CD14-positive monocyte (primary cell): Measurements from ENCODE around the gene UBA1. TPM values are rescaled to one million over a fixed set of nuclear protein-coding genes. Genes with fewer than 3 reads are reported as not detected.
A peak's percentile ranks its signal among the peaks of the same experiment; 100 is the strongest.

Source experiments
- DNase-seq, 3 donors: peaks; one replicate each; pipeline ENCODE4 v3.0.0-alpha.2; 2011 to 2022
- H2AFZ ChIP-seq: 2 replicates; pipeline ENCODE4 v1.6.0; 2012; ENCODE audit warnings: mild to moderate bottlenecking, low read depth, low read length, inconsistent platforms; ENCODE audit not compliant: insufficient read depth, poor library complexity, severe bottlenecking
- H3K27ac ChIP-seq, 2 donors: 1 replicate in 1 of 2; 2 replicates in 1 of 2; pipeline ENCODE4 v1.5.1; 2012 to 2013; ENCODE audit warnings: low read length in 2 of 2, control low read depth in 1 of 2, inconsistent platforms in 1 of 2, low read depth in 1 of 2, mild to moderate bottlenecking in 1 of 2
- H3K27me3 ChIP-seq, 2 donors: one replicate each; pipeline versions ENCODE4 v1.6.0 to v1.6.1; 2011 to 2013; ENCODE audit warnings: low read length in 2 of 2; ENCODE audit not compliant: control insufficient read depth in 2 of 2, insufficient read depth in 2 of 2
- H3K36me3 ChIP-seq, 2 donors: replicated peaks in 1 of 2; 1 replicate in 1 of 2; 2 replicates in 1 of 2; pipeline versions ENCODE4 v1.5.1 to v1.6.1; 2012 to 2013; ENCODE audit warnings: low read length in 2 of 2, control low read depth in 1 of 2, inconsistent platforms in 1 of 2, mild to moderate bottlenecking in 1 of 2; ENCODE audit not compliant: insufficient read depth in 2 of 2, control insufficient read depth in 1 of 2
- H3K4me1 ChIP-seq, 2 donors: 1 replicate in 1 of 2; 2 replicates in 1 of 2; pipeline versions ENCODE4 v1.5.1 to v1.6.1; 2012 to 2013; ENCODE audit warnings: low read length in 2 of 2, control low read depth in 1 of 2, inconsistent platforms in 1 of 2, mild to moderate bottlenecking in 1 of 2, moderate library complexity in 1 of 2; ENCODE audit not compliant: insufficient read depth in 2 of 2, control insufficient read depth in 1 of 2
- H3K4me2 ChIP-seq: replicated peaks from 2 replicates; pipeline ENCODE3; 2012; ENCODE audit warnings: low read length, moderate library complexity, mild to moderate bottlenecking; ENCODE audit not compliant: poor library complexity, severe bottlenecking; ENCODE audit errors: extremely low read depth
- H3K4me3 ChIP-seq, 3 experiments: fragments of 200-600 bp in 1 of 3; sonication (generic) in 1 of 3; replicated peaks in 1 of 3; 1 replicate in 2 of 3; 2 replicates in 1 of 3; pipeline ENCODE4 v1.5.1; 2011 to 2013; ENCODE audit warnings: low read length in 3 of 3, mild to moderate bottlenecking in 3 of 3, control low read depth in 2 of 3, low read depth in 2 of 3, inconsistent platforms in 1 of 3, moderate library complexity in 1 of 3
- H3K79me2 ChIP-seq: 2 replicates; pipeline ENCODE4 v1.6.0; 2012; ENCODE audit warnings: mild to moderate bottlenecking, control low read depth, inconsistent platforms, low read length, moderate library complexity; ENCODE audit not compliant: insufficient read depth
- H3K9ac ChIP-seq: 2 replicates; pipeline ENCODE4 v1.6.0; 2017; ENCODE audit warnings: low read length, mild to moderate bottlenecking; ENCODE audit not compliant: insufficient read depth, poor library complexity, severe bottlenecking
- H3K9me3 ChIP-seq, 2 donors: replicated peaks in 1 of 2; 1 replicate in 1 of 2; 2 replicates in 1 of 2; pipeline versions ENCODE4 v1.5.1 to v1.6.1; 2012 to 2013; ENCODE audit warnings: low read length in 2 of 2, control low read depth in 1 of 2; ENCODE audit not compliant: control insufficient read depth in 1 of 2, insufficient read depth in 1 of 2
- H4K20me1 ChIP-seq: 2 replicates; pipeline ENCODE4 v1.6.0; 2012; ENCODE audit warnings: mild to moderate bottlenecking, low read length, control low read depth, moderate library complexity; ENCODE audit not compliant: insufficient read depth
- H3K27ac Mint-ChIP-seq, 7 donors: one replicate each; pipeline ENCODE4 v1.8.0; 2020; ENCODE audit warnings: mild to moderate bottlenecking in 7 of 7, mixed read lengths in 7 of 7, moderate library complexity in 6 of 7, inconsistent platforms in 2 of 7
- H3K27me3 Mint-ChIP-seq, 3 donors: one replicate each; pipeline ENCODE4 v1.8.0; 2021 to 2022; ENCODE audit warnings: low read depth in 3 of 3, mild to moderate bottlenecking in 3 of 3, mixed read lengths in 3 of 3, moderate library complexity in 3 of 3, inconsistent platforms in 1 of 3
- H3K36me3 Mint-ChIP-seq, 2 donors: one replicate each; pipeline ENCODE4 v1.8.0; 2020; ENCODE audit warnings: mixed read lengths in 2 of 2, inconsistent platforms in 1 of 2, mild to moderate bottlenecking in 1 of 2
- H3K4me1 Mint-ChIP-seq: one replicate; pipeline ENCODE4 v1.8.0; 2020; ENCODE audit warnings: mild to moderate bottlenecking, mixed read lengths
- H3K4me3 Mint-ChIP-seq, 2 donors: one replicate each; pipeline ENCODE4 v1.8.0; 2020; ENCODE audit warnings: mild to moderate bottlenecking in 2 of 2, mixed read lengths in 2 of 2, moderate library complexity in 1 of 2
- H3K9me3 Mint-ChIP-seq, 7 donors: one replicate each; pipeline ENCODE4 v1.8.0; 2020 to 2022; ENCODE audit warnings: mixed read lengths in 7 of 7, mild to moderate bottlenecking in 6 of 7, moderate library complexity in 6 of 7, inconsistent platforms in 2 of 7
- WGBS: methylation state at CpG from one replicate; pipeline ENCODE4 v1.1.5; 2013; ENCODE audit warnings: missing lambda C conversion rate; ENCODE audit not compliant: insufficient coverage; 5-methylcytosine and 5-hydroxymethylcytosine counted together
- intact Hi-C, 2 donors: fragments of 100-400 bp; cut with micrococcal nuclease; formaldehyde crosslinking; loops; one replicate each; pipeline versions ENCODE4 v1.15.0 to v1.15.1; 2023
- polyA plus RNA-seq, 3 donors: library from polyadenylated mRNA; depleted of rRNA in 1 of 3; unstranded in 2 of 3; stranded (reverse) in 1 of 3; fragments of 300-500 nt in 2 of 3; fragments of >200 nt in 1 of 3; fragmentation: Illumina TruSeq in 2 of 3; gene quantifications; 1 replicate in 2 of 3; 2 replicates in 1 of 3; pipeline ENCODE4 v1.2.3, GENCODE V29; 2012 to 2021
- TF ChIP-seq, protein P1 (sequence below): fragments of 200-600 bp; IDR thresholded peaks from one replicate; pipeline ENCODE4 v1.8.0; 2022; ENCODE audit warnings: antibody characterized with exemption, mild to moderate bottlenecking

Gene UBA1
- polyA plus RNA-seq, 3 donors, result 125 to 157 (median 150) TPM

DNA sequence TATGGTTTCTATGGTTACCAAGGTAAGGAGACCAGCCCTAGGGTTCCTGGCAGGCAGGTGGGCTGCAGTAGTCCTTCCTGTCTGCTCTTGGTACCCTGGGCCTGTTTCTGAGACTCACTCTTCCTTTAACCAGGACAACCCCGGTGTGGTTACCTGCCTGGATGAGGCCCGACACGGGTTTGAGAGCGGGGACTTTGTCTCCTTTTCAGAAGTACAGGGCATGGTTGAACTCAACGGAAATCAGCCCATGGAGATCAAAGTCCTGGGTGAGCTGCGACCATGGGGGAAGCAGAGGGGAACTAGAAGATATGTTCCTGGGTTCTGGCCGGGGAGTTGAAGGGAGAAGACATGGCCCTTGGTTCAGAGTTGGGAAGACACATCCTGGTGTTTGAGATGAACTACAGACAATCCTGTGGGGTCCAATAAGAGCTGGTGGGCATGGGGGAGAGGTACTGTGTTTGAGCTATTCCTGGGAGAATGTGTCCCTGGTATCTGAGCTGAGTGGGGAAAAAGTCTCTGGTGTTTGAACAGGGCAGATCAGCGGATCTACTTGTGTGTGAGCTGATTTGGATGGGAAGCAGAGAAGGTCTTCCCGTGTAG lies 7.8 kb downstream of the UBA1 start:
- H3K4me1 Mint-ChIP-seq, result peaks cover 11% of the 10 kb centered on the region
- peaks cover 91% of the 10 kb centered on the region for H4K20me1 ChIP-seq
- peaks cover 0 to 17% (median 0%) of the 10 kb centered on the region in 3 donors for H3K27me3 Mint-ChIP-seq
- intact Hi-C loops, result no loop called here
- H3K4me1 ChIP-seq, result peaks cover 7% of the 10 kb centered on the region in 2 donors
- peaks cover 80 to 95% of the 10 kb centered on the region in 2 donors for H3K36me3 ChIP-seq
- H3K9ac ChIP-seq, result no peak overlapping the region
- H3K9me3 Mint-ChIP-seq, result no peaks in the 10 kb centered on the region
- H3K9me3 ChIP-seq, result no peaks in the 10 kb centered on the region
- no peaks in the 10 kb centered on the region for H3K27me3 ChIP-seq
- DNase-seq, result no peak
- H3K4me3 Mint-ChIP-seq, result no peak overlapping the region
- WGBS, result 97% methylated on average over 5 of the region's 9 CpGs
- peak overlapping the region in 2 of 7 donors; percentile 9 to 67 for H3K27ac Mint-ChIP-seq
- no peak overlapping the region for H3K4me2 ChIP-seq
- TF ChIP-seq, protein P1, sequence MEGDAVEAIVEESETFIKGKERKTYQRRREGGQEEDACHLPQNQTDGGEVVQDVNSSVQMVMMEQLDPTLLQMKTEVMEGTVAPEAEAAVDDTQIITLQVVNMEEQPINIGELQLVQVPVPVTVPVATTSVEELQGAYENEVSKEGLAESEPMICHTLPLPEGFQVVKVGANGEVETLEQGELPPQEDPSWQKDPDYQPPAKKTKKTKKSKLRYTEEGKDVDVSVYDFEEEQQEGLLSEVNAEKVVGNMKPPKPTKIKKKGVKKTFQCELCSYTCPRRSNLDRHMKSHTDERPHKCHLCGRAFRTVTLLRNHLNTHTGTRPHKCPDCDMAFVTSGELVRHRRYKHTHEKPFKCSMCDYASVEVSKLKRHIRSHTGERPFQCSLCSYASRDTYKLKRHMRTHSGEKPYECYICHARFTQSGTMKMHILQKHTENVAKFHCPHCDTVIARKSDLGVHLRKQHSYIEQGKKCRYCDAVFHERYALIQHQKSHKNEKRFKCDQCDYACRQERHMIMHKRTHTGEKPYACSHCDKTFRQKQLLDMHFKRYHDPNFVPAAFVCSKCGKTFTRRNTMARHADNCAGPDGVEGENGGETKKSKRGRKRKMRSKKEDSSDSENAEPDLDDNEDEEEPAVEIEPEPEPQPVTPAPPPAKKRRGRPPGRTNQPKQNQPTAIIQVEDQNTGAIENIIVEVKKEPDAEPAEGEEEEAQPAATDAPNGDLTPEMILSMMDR, result no peak
- no peak overlapping the region for H3K27ac ChIP-seq
- no peak overlapping the region for H2AFZ ChIP-seq
- H3K36me3 Mint-ChIP-seq, result peaks cover 79 to 99% of the 10 kb centered on the region in 2 donors
- peaks cover 31% of the 10 kb centered on the region for H3K79me2 ChIP-seq
- no peak overlapping the region for H3K4me3 ChIP-seq

DNA sequence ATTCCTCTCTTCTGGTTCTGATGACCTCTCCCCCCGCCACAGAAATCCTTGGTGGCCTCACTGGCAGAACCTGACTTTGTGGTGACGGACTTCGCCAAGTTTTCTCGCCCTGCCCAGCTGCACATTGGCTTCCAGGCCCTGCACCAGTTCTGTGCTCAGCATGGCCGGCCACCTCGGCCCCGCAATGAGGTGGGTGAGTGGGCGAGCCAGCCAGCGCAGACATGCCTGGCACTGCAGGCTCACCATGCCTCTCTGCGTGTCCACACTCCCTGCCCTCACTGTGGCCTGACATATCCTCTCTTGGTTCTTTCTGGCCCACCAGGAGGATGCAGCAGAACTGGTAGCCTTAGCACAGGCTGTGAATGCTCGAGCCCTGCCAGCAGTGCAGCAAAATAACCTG lies 8.7 kb downstream of the UBA1 start:
- H3K9me3 ChIP-seq, result no peaks in the 10 kb centered on the region
- no peak overlapping the region for H3K4me3 ChIP-seq
- H4K20me1 ChIP-seq, result peaks cover 86% of the 10 kb centered on the region
- Mint-ChIP-seq H3K9me3 (no peaks in the 10 kb centered on the region), H3K4me3 (no peak overlapping the region), H3K4me1 (peaks cover 2% of the 10 kb centered on the region), H3K36me3 (peaks cover 87 to 100% of the 10 kb centered on the region in 2 donors), H3K27ac (peak overlapping the region in 2 of 7 donors; percentile 46 to 51), H3K27me3 (peaks cover 0 to 17% (median 0%) of the 10 kb centered on the region in 3 donors)
- over 99% methylated on average over 9 of the region's 11 CpGs for WGBS
- no peak overlapping the region for H3K27ac ChIP-seq
- peaks cover 23% of the 10 kb centered on the region for H3K79me2 ChIP-seq
- intact Hi-C loops, result no loop called here
- no peak overlapping the region for H2AFZ ChIP-seq
- TF ChIP-seq, protein P1, result no peak
- H3K4me1 ChIP-seq, result no peaks in the 10 kb centered on the region
- H3K4me2 ChIP-seq, result no peak overlapping the region
- H3K27me3 ChIP-seq, result no peaks in the 10 kb centered on the region
- no peak overlapping the region for H3K9ac ChIP-seq
- no peak for DNase-seq
- H3K36me3 ChIP-seq, result peaks cover 83 to 100% of the 10 kb centered on the region in 2 donors
